H9 (cell line): ENCODE results near the gene FGF4. TPM values are rescaled to one million over a fixed set of nuclear protein-coding genes. Genes with fewer than 3 reads are reported as not detected.

Source experiments
- DNase-seq: peaks from one replicate; pipeline ENCODE4 v3.0.0-alpha.2; 2017
- H2AFZ ChIP-seq: one replicate; pipeline ENCODE4 v1.6.1; 2013; ENCODE audit warnings: mild to moderate bottlenecking, low read length, control low read depth, moderate library complexity
- H2AK5ac ChIP-seq: 2 replicates; pipeline ENCODE4 v1.6.1; 2013; ENCODE audit warnings: low read length, control low read depth, mixed read lengths; ENCODE audit not compliant: insufficient read length
- H2BK120ac ChIP-seq: one replicate; pipeline ENCODE4 v1.6.1; 2013; ENCODE audit warnings: low read depth, mild to moderate bottlenecking, low read length, control low read depth, inconsistent platforms; ENCODE audit not compliant: poor library complexity, severe bottlenecking
- H2BK12ac ChIP-seq: 2 replicates; pipeline ENCODE4 v1.6.1; 2013; ENCODE audit warnings: low read length, control low read depth, mixed read lengths, low read depth; ENCODE audit not compliant: insufficient read length
- H2BK15ac ChIP-seq: 2 replicates; pipeline ENCODE4 v1.6.1; 2013; ENCODE audit warnings: low read depth, low read length, control low read depth
- H2BK20ac ChIP-seq: one replicate; pipeline ENCODE4 v1.6.1; 2013; ENCODE audit warnings: low read depth, mild to moderate bottlenecking, low read length, control low read depth, inconsistent platforms; ENCODE audit not compliant: poor library complexity, severe bottlenecking
- H2BK5ac ChIP-seq: 2 replicates; pipeline ENCODE4 v1.6.1; 2013; ENCODE audit warnings: low read length, control low read depth, mixed read lengths; ENCODE audit not compliant: insufficient read length
- H3K14ac ChIP-seq: 2 replicates; pipeline ENCODE4 v1.6.1; 2013; ENCODE audit warnings: low read length, control low read depth; ENCODE audit not compliant: insufficient read depth
- H3K18ac ChIP-seq: 2 replicates; pipeline ENCODE4 v1.6.1; 2013; ENCODE audit warnings: low read depth, mild to moderate bottlenecking, mixed read lengths, low read length, control low read depth; ENCODE audit not compliant: insufficient read length
- H3K23ac ChIP-seq: 2 replicates; pipeline ENCODE4 v1.6.1; 2013; ENCODE audit warnings: low read length, control low read depth, mixed read lengths, low read depth; ENCODE audit not compliant: insufficient read length
- H3K23me2 ChIP-seq: 2 replicates; pipeline ENCODE4 v1.6.1; 2013; ENCODE audit warnings: low read depth, mild to moderate bottlenecking, mixed read lengths, low read length, control low read depth; ENCODE audit not compliant: insufficient read length, poor library complexity, severe bottlenecking
- H3K27ac ChIP-seq: 2 replicates; pipeline ENCODE4 v1.5.1; 2013; ENCODE audit warnings: low read length, control low read depth, mixed read lengths, low read depth; ENCODE audit not compliant: insufficient read length
- H3K27me3 ChIP-seq: 2 replicates; pipeline ENCODE4 v1.6.1; 2013; ENCODE audit warnings: low read length, control low read depth, inconsistent platforms; ENCODE audit not compliant: insufficient read depth
- H3K4ac ChIP-seq: 2 replicates; pipeline ENCODE4 v1.6.1; 2013; ENCODE audit warnings: low read depth, mild to moderate bottlenecking, control low read depth, inconsistent platforms, low read length, moderate library complexity
- H3K4me1 ChIP-seq: 2 replicates; pipeline ENCODE4 v1.6.1; 2013; ENCODE audit warnings: low read length, control low read depth, inconsistent platforms; ENCODE audit not compliant: insufficient read depth
- H3K4me2 ChIP-seq: 2 replicates; pipeline ENCODE4 v1.6.1; 2013; ENCODE audit warnings: low read length, control low read depth, mixed read lengths; ENCODE audit not compliant: insufficient read length, insufficient read depth
- H3K56ac ChIP-seq: 2 replicates; pipeline ENCODE4 v1.6.1; 2013; ENCODE audit warnings: low read depth, mild to moderate bottlenecking, mixed read lengths, low read length, control low read depth; ENCODE audit not compliant: insufficient read length
- H3K79me1 ChIP-seq: 2 replicates; pipeline ENCODE4 v1.6.1; 2013; ENCODE audit warnings: low read depth, mild to moderate bottlenecking, moderate library complexity, low read length, control low read depth, inconsistent platforms; ENCODE audit not compliant: insufficient read depth, poor library complexity, severe bottlenecking
- H3K79me2 ChIP-seq: 2 replicates; pipeline ENCODE4 v1.6.1; 2013; ENCODE audit warnings: low read length, control low read depth, inconsistent platforms; ENCODE audit not compliant: insufficient read depth
- H3K9ac ChIP-seq: 2 replicates; pipeline ENCODE4 v1.6.1; 2013; ENCODE audit warnings: low read length, control low read depth, mixed read lengths; ENCODE audit not compliant: insufficient read length; ENCODE audit errors: extremely low read depth
- H3K9me3 ChIP-seq: one replicate; pipeline ENCODE4 v1.6.1; 2013; ENCODE audit warnings: low read depth, low read length, inconsistent platforms; ENCODE audit not compliant: control insufficient read depth
- H3T11ph ChIP-seq: one replicate; pipeline ENCODE4 v1.6.1; 2013; ENCODE audit warnings: mild to moderate bottlenecking, low read length, control low read depth, inconsistent platforms
- H4K20me1 ChIP-seq: one replicate; pipeline ENCODE4 v1.6.1; 2013; ENCODE audit not compliant: control insufficient read depth, insufficient read length, insufficient read depth
- H4K5ac ChIP-seq: 2 replicates; pipeline ENCODE4 v1.6.1; 2013; ENCODE audit warnings: low read depth, mild to moderate bottlenecking, mixed read lengths, low read length, control low read depth; ENCODE audit not compliant: insufficient read length
- H4K8ac ChIP-seq: replicated peaks from 2 replicates; pipeline ENCODE4 v1.6.1; 2013; ENCODE audit warnings: low read length, control low read depth, mixed read lengths, low read depth; ENCODE audit not compliant: insufficient read length
- H4K91ac ChIP-seq: 2 replicates; pipeline ENCODE4 v1.6.1; 2013; ENCODE audit warnings: low read depth, mild to moderate bottlenecking, moderate library complexity, mixed read lengths, low read length, control low read depth; ENCODE audit not compliant: insufficient read length
- H3K27ac Mint-ChIP-seq, 3 experiments: 2 replicates in 2 of 3; 3 replicates in 1 of 3; pipeline ENCODE4 v1.8.0; 2020 to 2021; ENCODE audit warnings: mixed read lengths in 3 of 3, mild to moderate bottlenecking in 1 of 3, moderate library complexity in 1 of 3
- H3K27me3 Mint-ChIP-seq: 2 replicates; pipeline ENCODE4 v1.8.0; 2021; ENCODE audit warnings: low read depth, mild to moderate bottlenecking, moderate library complexity, mixed read lengths
- H3K36me3 Mint-ChIP-seq, 3 experiments: 2 replicates in 2 of 3; 3 replicates in 1 of 3; pipeline ENCODE4 v1.8.0; 2020 to 2021; ENCODE audit warnings: low read depth in 3 of 3, mixed read lengths in 3 of 3; ENCODE audit not compliant: insufficient read depth in 1 of 3
- H3K4me1 Mint-ChIP-seq, 2 experiments: 2 replicates each; pipeline ENCODE4 v1.8.0; 2020; ENCODE audit warnings: mixed read lengths in 2 of 2
- H3K4me3 Mint-ChIP-seq, 2 experiments: 2 replicates in 1 of 2; 3 replicates in 1 of 2; pipeline ENCODE4 v1.8.0; 2020 to 2021; ENCODE audit warnings: mild to moderate bottlenecking in 2 of 2, mixed read lengths in 2 of 2, moderate library complexity in 1 of 2
- H3K9me3 Mint-ChIP-seq, 2 experiments: 2 replicates in 1 of 2; 3 replicates in 1 of 2; pipeline ENCODE4 v1.8.0; 2020; ENCODE audit warnings: mild to moderate bottlenecking in 2 of 2, mixed read lengths in 2 of 2, moderate library complexity in 1 of 2
- CTCF ChIP-seq: fragments of 200-600 bp; sonication (generic); conservative IDR thresholded peaks from 3 replicates; pipeline ENCODE4 v1.8.0; 2021; ENCODE audit warnings: antibody characterized with exemption, mild to moderate bottlenecking
- WGBS: extraction: QIAGEN DNeasy Blood & Tissue Kit; methylation state at CpG from one replicate; pipeline ENCODE4 v1.1.7; 2013; ENCODE audit warnings: missing lambda C conversion rate, low lambda C conversion rate, mixed read lengths; ENCODE audit not compliant: insufficient read length; ENCODE audit errors: extremely low coverage; 5-methylcytosine and 5-hydroxymethylcytosine counted together
- total RNA-seq: library from RNA; stranded (reverse); gene quantifications from 2 replicates; pipeline ENCODE4 v1.2.1, GENCODE V29; 2021

FGF4 gene
- total RNA-seq, 1 experiment from 2014 or later, result 0.68 TPM

GRCh38 chr11:69811431-69811830, 36.3 kb upstream of the FGF4 start:
- no peak overlapping the region for H3K4ac ChIP-seq
- H3K79me1 ChIP-seq, result no peaks in the 10 kb centered on the region
- no peaks in the 10 kb centered on the region for H3K4me1 ChIP-seq
- H4K91ac ChIP-seq, result no peak overlapping the region
- H2AFZ ChIP-seq, result no peak overlapping the region
- no peak overlapping the region for H3K4me3 Mint-ChIP-seq
- no CpG with 5 or more reads among the region's 3 CpGs for WGBS
- no peak overlapping the region for H2BK5ac ChIP-seq
- H2AK5ac ChIP-seq, result no peak overlapping the region
- no peak overlapping the region for H3K18ac ChIP-seq
- H3K23ac ChIP-seq, result no peak overlapping the region
- no peak overlapping the region for H3K27ac ChIP-seq
- H3K23me2 ChIP-seq, result peaks cover 3% of the 10 kb centered on the region
- no peak overlapping the region for H2BK12ac ChIP-seq
- no peak overlapping the region for H3K14ac ChIP-seq
- no peak for DNase-seq
- H3K27ac Mint-ChIP-seq, result no peak overlapping the region
- no peak overlapping the region for H2BK20ac ChIP-seq
- H3K56ac ChIP-seq, result no peak overlapping the region
- no peaks in the 10 kb centered on the region; a peak in 2 of 7 replicates for H3K36me3 Mint-ChIP-seq
- H3T11ph ChIP-seq, result no peak overlapping the region
- no peak overlapping the region for H3K9ac ChIP-seq
- no peaks in the 10 kb centered on the region for H3K9me3 ChIP-seq
- peaks cover 70% of the 10 kb centered on the region for H3K27me3 Mint-ChIP-seq
- H4K5ac ChIP-seq, result no peak overlapping the region
- H3K79me2 ChIP-seq, result no peaks in the 10 kb centered on the region
- H3K4me1 Mint-ChIP-seq, result peaks cover 8 to 15% of the 10 kb centered on the region in 2 experiments
- no peak overlapping the region for H4K8ac ChIP-seq
- no peak overlapping the region for H2BK120ac ChIP-seq
- H3K4me2 ChIP-seq, result no peak overlapping the region
- no peak overlapping the region for H2BK15ac ChIP-seq
- peaks cover 0 to 6% of the 10 kb centered on the region in 2 experiments; a peak in 2 of 5 replicates for H3K9me3 Mint-ChIP-seq
- H4K20me1 ChIP-seq, result peaks cover 2% of the 10 kb centered on the region
- TF ChIP-seq CTCF, result no peak
- peaks cover 15% of the 10 kb centered on the region for H3K27me3 ChIP-seq
